Stimulated activated CD4-positive, alpha-beta T cell treated with anti-CD3 and anti-CD28 coated beads, Interleukin-4, amount 100 ng/mL, for 48 hours (primary cell): ENCODE results near the gene NADSYN1.

Experiments
- DNase-seq, 2 donors: peaks; one replicate each; pipeline ENCODE4 v3.0.0-alpha.2; 2020; ENCODE audit warnings: low read depth in 2 of 2

The NADSYN1 gene

DNA sequence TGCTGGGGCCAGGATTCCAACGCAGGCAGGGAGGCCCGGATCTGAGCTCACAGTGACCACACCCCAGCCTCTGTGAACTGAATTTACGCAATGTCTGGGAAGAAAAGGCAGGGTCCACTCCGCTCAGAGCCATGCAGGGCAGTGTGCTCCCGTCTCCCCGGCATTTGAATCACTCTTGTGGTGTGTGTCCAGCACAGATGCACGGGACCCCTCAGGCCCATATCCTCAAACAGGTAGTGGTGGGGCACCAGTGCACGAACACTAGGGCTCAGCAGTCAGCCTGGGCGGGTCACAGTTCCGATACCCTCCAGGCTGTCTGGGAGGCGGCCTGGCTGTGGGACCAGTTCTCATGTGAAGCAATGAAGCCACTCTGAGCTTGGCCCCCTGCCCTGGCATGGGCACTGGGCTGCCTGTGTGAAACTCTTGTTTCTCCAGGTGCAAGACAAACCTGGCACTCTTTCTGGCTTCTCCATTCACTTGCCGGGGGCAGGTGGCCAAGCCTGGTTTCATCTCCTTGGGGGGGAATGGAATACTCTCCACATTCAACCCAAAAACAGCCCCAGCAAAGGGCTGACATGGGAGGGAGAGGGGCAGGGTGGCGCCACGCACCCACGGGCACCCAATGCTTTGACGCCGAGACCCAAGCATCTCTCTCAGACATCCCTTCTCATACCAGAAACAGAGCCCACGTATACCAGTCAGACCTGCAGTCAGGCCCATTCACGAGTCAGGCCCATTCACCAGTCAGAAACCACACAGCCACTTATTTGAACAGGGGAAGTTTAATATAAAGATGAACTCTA is 19.2 kb upstream of the NADSYN1 start:
- no peak for DNase-seq

- no peak for DNase-seq
Observed at GRCh38 chr11:71434576-71435130, 18.4 kb upstream of the NADSYN1 start.

DNA sequence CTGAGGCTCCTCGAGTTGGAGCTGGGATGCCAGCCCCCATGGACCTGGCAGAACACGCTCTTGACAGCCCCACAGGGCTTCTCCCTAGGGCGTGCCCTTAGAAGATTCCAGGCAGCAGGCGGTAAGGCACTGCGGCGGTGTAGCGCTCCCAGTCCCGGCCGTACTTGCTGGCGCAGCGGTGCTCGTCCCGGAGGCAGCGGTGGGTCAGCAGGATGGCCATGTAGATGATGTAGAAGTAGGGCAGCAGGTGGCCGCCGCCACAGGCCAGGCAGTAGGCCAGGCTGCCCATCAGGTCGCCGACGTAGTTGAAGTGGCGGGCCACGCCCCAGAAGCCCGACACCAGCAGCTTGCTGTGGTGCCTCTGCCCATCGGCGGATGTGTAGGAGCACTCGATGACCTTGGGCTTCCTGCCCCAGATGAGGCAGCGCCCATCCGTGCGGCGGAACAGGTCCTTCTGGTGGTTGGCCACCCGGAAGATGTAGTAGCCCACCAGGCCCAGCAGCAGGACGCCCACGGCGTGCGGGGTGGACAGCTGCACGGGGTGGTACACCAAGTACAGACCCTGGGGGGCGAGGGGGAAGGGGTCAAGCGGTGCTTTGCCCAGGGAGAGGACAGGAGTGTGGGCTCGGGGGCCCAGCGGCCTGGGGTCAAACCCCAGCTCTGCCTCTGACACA is 17.6 kb upstream of the NADSYN1 start:
- DNase-seq: no peak

GRCh38 chr11:71436861-71437260 is 16.1 kb upstream of the NADSYN1 start:
- DNase-seq: no peak

- no peak for DNase-seq
Observed at GRCh38 chr11:71437399-71437798, 15.6 kb upstream of the NADSYN1 start.

- DNase-seq: no peak
Observed at GRCh38 chr11:71437879-71438278, 15.1 kb upstream of the NADSYN1 start.

DNA sequence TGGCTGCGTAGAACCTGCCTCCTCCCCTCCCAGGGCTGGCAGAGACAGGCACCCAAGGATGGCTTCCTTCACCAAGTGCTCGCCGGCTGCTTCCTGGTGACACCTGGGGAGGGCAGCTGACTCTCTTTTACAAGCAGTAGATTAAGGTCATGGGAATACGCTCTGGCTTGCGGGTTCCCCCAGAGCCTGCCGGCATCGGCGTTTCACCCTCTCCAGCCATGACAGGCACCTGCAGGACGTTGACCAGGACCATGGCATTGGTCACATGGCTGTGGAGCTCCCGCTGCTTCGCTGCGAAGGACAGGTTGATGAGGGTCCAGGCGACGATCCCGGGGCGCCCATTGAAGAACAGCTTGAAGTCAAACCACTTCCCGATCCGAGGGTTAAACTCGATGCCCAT is 14.4 kb upstream of the NADSYN1 start:
- DNase-seq: no peak

- no peak for DNase-seq
Observed at GRCh38 chr11:71440021-71440755, 12.8 kb upstream of the NADSYN1 start.

- no peak for DNase-seq
Observed at GRCh38 chr11:71441251-71441650, 11.8 kb upstream of the NADSYN1 start.

- no peak for DNase-seq
Observed at GRCh38 chr11:71442123-71442522, 10.9 kb upstream of the NADSYN1 start.

GRCh38 chr11:71442880-71443279 is 10.1 kb upstream of the NADSYN1 start:
- no peak for DNase-seq

GRCh38 chr11:71443736-71444445 is 9.1 kb upstream of the NADSYN1 start:
- DNase-seq: no peak

DNA sequence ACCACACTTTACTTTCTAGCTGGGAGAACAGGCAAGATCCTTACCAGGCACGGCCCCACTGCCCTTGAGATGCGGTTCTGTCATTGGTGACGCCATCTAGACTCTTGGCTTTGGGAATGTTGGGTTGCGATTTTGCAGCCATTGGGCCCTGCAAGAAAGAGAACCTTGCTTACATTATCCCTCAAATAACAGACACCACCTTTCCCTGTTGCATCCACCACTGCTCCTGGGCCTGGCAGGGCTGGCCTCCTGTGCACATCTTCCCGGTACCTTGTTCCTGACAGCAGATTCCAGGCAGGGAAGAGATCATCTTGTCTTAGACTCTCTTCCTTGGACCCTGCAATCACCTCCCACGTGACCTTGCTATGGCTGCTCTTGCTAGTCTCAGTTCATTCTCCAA is 8.2 kb upstream of the NADSYN1 start:
- no peak for DNase-seq

GRCh38 chr11:71446150-71446549 is 6.9 kb upstream of the NADSYN1 start:
- no peak for DNase-seq

DNA sequence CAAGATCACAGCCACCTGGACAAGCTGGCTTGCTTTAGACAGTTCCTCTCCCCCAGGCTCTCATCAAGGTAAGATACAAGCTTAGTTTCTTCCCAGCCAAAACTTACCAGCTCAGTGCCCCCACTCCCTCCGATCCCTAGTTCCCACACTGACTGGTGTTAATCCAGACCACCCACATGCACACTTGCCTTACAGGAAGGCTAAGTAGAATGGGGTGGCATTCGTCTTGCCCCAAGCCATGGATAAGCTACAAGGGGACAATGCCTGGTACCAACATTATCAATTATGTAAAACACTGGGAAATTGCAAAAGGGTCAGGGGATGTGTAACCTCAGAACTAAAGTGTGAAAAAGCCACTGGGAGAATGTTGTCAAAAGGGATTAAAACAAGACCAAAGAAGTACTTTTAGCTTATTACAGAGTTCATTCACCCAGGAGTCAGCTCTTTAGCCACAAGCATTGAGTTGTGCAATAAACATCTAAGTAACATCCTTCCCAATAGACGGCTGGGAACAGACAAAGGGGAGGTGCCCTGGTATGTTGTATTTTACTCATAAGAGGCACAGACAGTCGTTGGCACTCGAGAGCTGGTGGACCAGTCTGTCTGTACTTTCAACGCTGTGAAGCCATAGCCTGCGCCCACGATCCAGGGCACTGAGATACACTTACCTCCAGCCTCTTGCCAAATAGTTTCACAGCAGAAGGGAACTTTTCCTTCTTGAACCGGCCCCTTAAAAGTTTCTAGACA is 5.9 kb upstream of the NADSYN1 start:
- DNase-seq: no peak

DNA sequence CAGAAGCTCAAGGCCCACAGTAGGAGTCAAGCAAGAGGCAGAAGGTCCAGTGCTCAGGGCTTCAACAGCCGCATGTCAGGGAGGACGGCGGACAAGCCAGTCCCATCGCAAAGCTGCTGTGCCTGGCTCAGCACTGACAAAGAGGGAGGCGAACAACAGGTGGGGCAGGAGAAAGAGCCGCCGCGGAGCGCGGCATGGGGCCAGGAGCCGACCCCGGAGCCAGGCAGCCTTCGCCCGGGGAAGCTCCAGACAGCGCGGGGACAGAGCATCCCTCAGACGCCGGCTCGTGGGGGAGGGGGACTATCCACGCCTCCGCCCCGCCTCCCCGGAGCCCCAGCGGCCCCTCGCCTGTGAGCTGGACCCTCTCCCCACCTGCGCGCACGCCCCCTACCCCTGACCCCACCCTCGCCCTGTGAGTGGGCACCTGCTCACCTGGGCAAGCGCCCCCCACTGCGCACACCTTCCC is 5.2 kb upstream of the NADSYN1 start:
- DNase-seq: peak; percentile 31 to 33

DNA sequence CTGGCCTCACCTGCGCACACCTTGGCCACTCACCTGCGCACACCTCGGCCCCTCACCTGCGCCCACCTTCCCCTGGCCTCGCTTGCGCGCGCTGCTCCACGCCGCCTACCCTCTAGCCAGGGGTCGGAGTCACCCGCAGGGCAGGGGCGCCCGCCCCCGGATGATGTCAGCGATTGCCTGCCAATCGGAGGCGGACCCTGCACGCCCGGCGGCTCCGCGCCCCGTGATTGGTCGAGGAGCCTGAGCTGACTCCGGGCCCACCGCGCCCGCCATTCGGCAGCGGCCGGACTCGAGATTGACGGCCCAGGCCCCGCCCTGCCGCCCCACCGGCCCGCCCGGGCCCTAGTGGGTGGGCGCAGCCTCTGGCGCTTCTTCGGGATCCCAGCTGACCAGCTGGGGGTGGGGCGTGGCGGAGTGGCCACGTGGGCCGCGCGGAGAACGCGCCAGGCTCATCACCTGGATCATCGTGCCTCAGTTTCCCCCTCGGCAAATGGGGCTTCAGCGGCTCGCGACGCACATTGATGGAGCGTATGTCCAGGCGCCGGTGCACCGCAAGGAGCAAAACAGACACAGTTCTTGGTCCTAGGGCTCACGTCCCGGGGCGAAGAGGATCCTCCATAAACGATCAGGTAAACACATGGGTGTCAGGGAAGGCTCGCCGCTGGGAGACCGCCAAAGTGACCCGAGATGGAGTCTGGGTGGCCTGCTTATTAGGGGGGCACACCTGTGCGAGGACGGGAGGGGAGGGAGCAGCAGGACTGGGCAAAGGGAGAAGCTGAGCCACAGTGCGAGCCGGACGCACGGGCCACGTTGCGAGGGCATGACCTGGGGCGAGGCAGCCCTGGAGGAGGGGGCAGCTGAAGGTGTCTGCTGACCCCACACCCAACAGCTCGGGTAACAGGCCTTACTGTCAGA is 4.5 kb upstream of the NADSYN1 start, which contains the start of gene DHCR7:
DHCR7 (minus strand) TSS at position 137 of the 915 bp plus-strand sequence. CDS start 3,441 bp downstream, outside the sequence.
- DNase-seq: peak; percentile 91 to 93

DNA sequence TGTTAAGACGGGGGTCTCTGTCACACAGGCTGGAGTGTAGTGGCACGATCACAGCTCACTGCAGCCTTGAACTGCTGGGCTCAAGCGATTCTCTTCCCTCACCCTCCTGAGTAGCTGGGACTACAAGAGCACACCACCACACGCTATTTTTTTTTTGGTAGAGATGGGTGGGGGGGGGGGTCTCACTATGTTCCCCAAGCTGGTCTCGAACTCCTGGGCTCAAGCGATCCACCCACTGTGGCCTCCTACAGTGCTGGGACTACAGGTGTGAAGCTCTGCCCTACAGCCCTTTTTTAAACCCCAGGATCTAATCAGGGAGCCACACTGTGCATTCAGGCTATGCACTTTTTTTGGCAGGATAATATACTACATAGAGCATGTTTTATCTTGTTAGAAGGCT is 3.4 kb upstream of the NADSYN1 start:
- DNase-seq: no peak

DNA sequence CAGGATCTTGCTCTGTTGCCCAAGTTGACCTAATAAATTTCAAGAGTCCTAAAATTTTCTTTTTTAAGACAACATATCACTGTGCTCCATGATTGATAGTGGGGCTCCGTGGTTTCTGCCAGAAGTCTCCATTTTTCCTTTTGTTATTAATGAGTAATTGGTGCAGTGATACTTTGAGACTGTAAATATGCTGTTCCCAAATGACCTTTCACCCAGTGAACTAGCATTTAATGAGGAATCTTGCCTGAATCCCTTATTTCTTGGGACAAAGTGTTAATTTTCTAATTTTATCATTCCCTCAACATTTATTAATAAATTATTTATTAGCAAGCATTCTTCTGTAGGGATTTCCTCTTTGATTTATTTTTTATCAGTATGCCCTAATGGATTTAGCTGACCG is 2.5 kb upstream of the NADSYN1 start:
- no peak for DNase-seq

- DNase-seq: no peak
Observed at GRCh38 chr11:71450939-71451338, 2.1 kb upstream of the NADSYN1 start.
